GM23248 (cell line): ENCODE data around the gene ACVR2B. TPM values are rescaled to one million over a fixed set of nuclear protein-coding genes. Genes with fewer than 3 reads are reported as not detected.
"Not testable (repeated sequence)": the region's sequence is repeated elsewhere in the genome, so short reads cannot be mapped to it uniquely, and the experiment has no call there.

Experiments
- DNase-seq: peaks from one replicate; pipeline ENCODE4 v3.0.0-alpha.2; 2015
- H2AFZ ChIP-seq: fragments of 200-600 bp; sonication (generic); 2 replicates; pipeline ENCODE4 v1.6.1; 2016; ENCODE audit warnings: antibody characterized with exemption
- H3F3A ChIP-seq: fragments of 200-600 bp; sonication (generic); 2 replicates; pipeline ENCODE4 v1.6.1; 2016; ENCODE audit warnings: mild to moderate bottlenecking, antibody characterized with exemption, mixed run types; ENCODE audit not compliant: insufficient read depth
- H3K27ac ChIP-seq: fragments of 200-600 bp; sonication (generic); 2 replicates; pipeline ENCODE4 v1.5.1; 2016; ENCODE audit warnings: mild to moderate bottlenecking
- H3K27me3 ChIP-seq: fragments of 200-600 bp; sonication (generic); replicated peaks from 2 replicates; pipeline ENCODE4 v1.6.1; 2016; ENCODE audit warnings: mild to moderate bottlenecking; ENCODE audit not compliant: insufficient read depth
- H3K36me3 ChIP-seq: fragments of 200-600 bp; sonication (generic); 2 replicates; pipeline ENCODE4 v1.6.1; 2016; ENCODE audit warnings: low read depth, mild to moderate bottlenecking
- H3K4me1 ChIP-seq: fragments of 200-600 bp; sonication (generic); 2 replicates; pipeline ENCODE4 v1.6.1; 2016; ENCODE audit warnings: mild to moderate bottlenecking; ENCODE audit not compliant: insufficient read depth
- H3K4me2 ChIP-seq: fragments of 200-600 bp; sonication (generic); one replicate; pipeline ENCODE4 v1.6.1; 2016; ENCODE audit warnings: mild to moderate bottlenecking; ENCODE audit not compliant: unreplicated experiment
- H3K4me3 ChIP-seq: fragments of 200-600 bp; sonication (generic); 2 replicates; pipeline ENCODE4 v1.5.1; 2016; ENCODE audit warnings: mild to moderate bottlenecking
- H3K79me2 ChIP-seq: fragments of 200-600 bp; sonication (generic); 2 replicates; pipeline ENCODE4 v1.6.1; 2016; ENCODE audit warnings: mild to moderate bottlenecking; ENCODE audit not compliant: insufficient read depth
- H3K9ac ChIP-seq: fragments of 200-600 bp; sonication (generic); 2 replicates; pipeline ENCODE4 v1.6.1; 2016; ENCODE audit warnings: mild to moderate bottlenecking
- H3K9me2 ChIP-seq: fragments of 200-600 bp; sonication (generic); 2 replicates; pipeline ENCODE4 v1.6.1; 2016; ENCODE audit warnings: mixed run types, mild to moderate bottlenecking, moderate library complexity; ENCODE audit not compliant: insufficient read depth
- H3K9me3 ChIP-seq: fragments of 200-600 bp; sonication (generic); one replicate; pipeline ENCODE4 v1.6.1; 2017; ENCODE audit warnings: low read depth
- H4K20me1 ChIP-seq: fragments of 200-600 bp; sonication (generic); 2 replicates; pipeline ENCODE4 v1.6.0; 2016; ENCODE audit not compliant: insufficient read depth
- EZH2 ChIP-seq: fragments of 200-600 bp; sonication (generic); IDR thresholded peaks from 2 replicates; pipeline ENCODE4 v1.6.1; 2018; ENCODE audit warnings: antibody characterized with exemption, mild to moderate bottlenecking; ENCODE audit not compliant: insufficient read depth, poor library complexity, severe bottlenecking
- EZH2phosphoT487 ChIP-seq: fragments of 200-600 bp; sonication (generic); IDR thresholded peaks from 2 replicates; pipeline ENCODE4 v1.6.1; 2018; ENCODE audit warnings: antibody characterized with exemption, moderate library complexity, mild to moderate bottlenecking, low read depth; ENCODE audit not compliant: insufficient read depth
- WGBS, 2 experiments: methylation state at CpG; one replicate each; pipeline ENCODE4 v1.1.6; 2015 to 2017; ENCODE audit warnings: low lambda C conversion rate in 2 of 2, low coverage in 1 of 2; ENCODE audit errors: missing lambda C conversion rate in 2 of 2; 5-methylcytosine and 5-hydroxymethylcytosine counted together
- in situ Hi-C: fragments of 300-500 bp; cut with MboI; formaldehyde crosslinking; loops from 2 replicates; pipeline ENCODE4 v1.15.0; 2020
- polyA plus RNA-seq: library from polyadenylated mRNA; unstranded; fragments of >200 nt; fragmentation: Nextera tagmentation; extraction: Ambion mirVana; gene quantifications from 2 replicates; pipeline ENCODE4 v1.2.1, GENCODE V29; 2016
- total RNA-seq: library from RNA; depleted of rRNA; stranded (reverse); fragments of >200 nt; shearing (Covaris generic); gene quantifications from 2 replicates; pipeline ENCODE4 v1.2.3, GENCODE V29; 2014

Gene ACVR2B
- total and polyA plus RNA-seq, 2 experiments from 2014 or later, result 0.16 to 0.76 TPM

GRCh38 chr3:38421679-38422336, 31.9 kb upstream of the ACVR2B start:
- in situ Hi-C loops, result no loop called here
- no peak overlapping the region for H3K9ac ChIP-seq
- no peaks in the 10 kb centered on the region for H3K9me3 ChIP-seq
- no peaks in the 10 kb centered on the region for H3K9me2 ChIP-seq
- 83 to 85% methylated on average over 7 of the region's 7 CpGs for WGBS, 2 experiments
- no peak overlapping the region for H3K4me2 ChIP-seq
- H2AFZ ChIP-seq, result no peak overlapping the region
- TF ChIP-seq EZH2 (no peak), EZH2phosphoT487 (no peak)
- no peaks in the 10 kb centered on the region for H4K20me1 ChIP-seq
- no peaks in the 10 kb centered on the region for H3K27me3 ChIP-seq
- H3K79me2 ChIP-seq, result no peaks in the 10 kb centered on the region
- H3K4me1 ChIP-seq, result no peaks in the 10 kb centered on the region
- no peak for DNase-seq
- H3K36me3 ChIP-seq, result no peaks in the 10 kb centered on the region
- no peak overlapping the region for H3K4me3 ChIP-seq
- H3F3A ChIP-seq, result no peaks in the 10 kb centered on the region
- H3K27ac ChIP-seq, result no peak overlapping the region

- not testable (repeated sequence) for H3K9ac ChIP-seq
These were observed 26.8 kb upstream of the ACVR2B start for GRCh38 chr3:38426798-38427426.

DNA sequence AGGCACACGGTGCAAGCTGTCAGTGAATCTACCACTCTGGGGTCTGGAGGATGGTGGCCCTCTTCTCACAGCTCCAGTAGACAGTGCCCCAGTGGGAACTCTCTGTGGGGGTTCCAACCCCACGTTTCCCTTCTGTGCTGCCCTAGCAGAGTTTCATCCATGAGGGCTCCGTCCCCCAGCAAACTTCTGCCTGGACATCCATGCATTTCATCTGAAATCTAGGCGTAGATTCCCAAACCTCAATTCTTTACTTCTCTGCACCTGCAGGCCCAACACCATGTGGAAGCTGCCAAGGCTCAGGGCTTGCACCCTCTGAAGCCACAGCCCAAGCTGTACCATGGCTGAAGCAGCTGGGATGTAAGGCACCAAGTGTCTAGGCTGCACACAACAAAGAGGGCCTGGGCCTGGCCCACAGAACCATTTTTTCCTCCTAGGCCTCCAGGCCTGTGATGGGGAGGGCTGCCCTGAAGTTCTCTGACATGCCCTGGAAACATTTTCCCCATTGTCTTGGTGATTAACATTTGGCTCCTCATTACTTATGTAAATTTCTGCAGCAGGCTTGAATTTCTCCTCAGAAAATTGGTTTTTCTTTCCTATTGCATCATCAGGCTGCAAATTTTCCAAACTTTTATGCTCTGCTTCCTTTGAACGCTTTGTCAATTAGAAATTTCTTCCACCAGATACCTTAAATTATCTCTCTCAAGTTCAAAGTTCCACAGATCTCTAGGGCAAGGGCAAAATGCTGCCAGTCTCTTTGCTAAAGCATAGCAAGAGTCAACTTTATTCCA, 20.6 kb upstream of the ACVR2B start:
- H3K79me2 ChIP-seq, H3K9me3 ChIP-seq, H3K9ac ChIP-seq, H3K27me3 ChIP-seq, DNase-seq, in situ Hi-C loops, H3F3A ChIP-seq, H3K4me1 ChIP-seq, H3K27ac ChIP-seq, H3K36me3 ChIP-seq, H2AFZ ChIP-seq, H4K20me1 ChIP-seq, H3K4me3 ChIP-seq, H3K9me2 ChIP-seq, H3K4me2 ChIP-seq: not testable (repeated sequence)
- 91 to 98% methylated on average over 5 of the region's 5 CpGs for WGBS, 2 experiments

More at GRCh38 chr3:38426798-38427426, 26.8 kb upstream of the ACVR2B start:
- H3K27ac ChIP-seq, H3K4me1 ChIP-seq, H4K20me1 ChIP-seq, H3K9me2 ChIP-seq, H3K27me3 ChIP-seq, H3K79me2 ChIP-seq, H3K36me3 ChIP-seq, H3K9me3 ChIP-seq, H3K4me2 ChIP-seq, H3K4me3 ChIP-seq, H2AFZ ChIP-seq, H3F3A ChIP-seq, in situ Hi-C loops, DNase-seq: not testable (repeated sequence)
- WGBS, 2 experiments, result 93% methylated on average over 6 of the region's 6 CpGs

GRCh38 chr3:38433661-38434060, 20.0 kb upstream of the ACVR2B start:
- H2AFZ ChIP-seq, H3K4me1 ChIP-seq, in situ Hi-C loops, H3K27me3 ChIP-seq, H3K27ac ChIP-seq, DNase-seq, H3K9me2 ChIP-seq, H3K9ac ChIP-seq, H4K20me1 ChIP-seq, H3K4me3 ChIP-seq, H3K4me2 ChIP-seq, H3K36me3 ChIP-seq, H3F3A ChIP-seq, H3K9me3 ChIP-seq, H3K79me2 ChIP-seq: not testable (repeated sequence)
- 61 to 71% methylated on average over 2 of the region's 2 CpGs for WGBS, 2 experiments

- H3F3A ChIP-seq, H3K79me2 ChIP-seq, H3K9me2 ChIP-seq, H2AFZ ChIP-seq, H3K9me3 ChIP-seq, H3K36me3 ChIP-seq, in situ Hi-C loops, H3K4me3 ChIP-seq, H3K27ac ChIP-seq, H4K20me1 ChIP-seq, H3K4me1 ChIP-seq, H3K4me2 ChIP-seq, H3K9ac ChIP-seq, H3K27me3 ChIP-seq: not testable (repeated sequence)
- WGBS, 2 experiments, result 73 to 78% methylated on average over 5 of the region's 5 CpGs
- peak; percentile 46 for DNase-seq
These were observed 15.1 kb upstream of the ACVR2B start for GRCh38 chr3:38438436-38439069.

GRCh38 chr3:38443205-38443604, 10.5 kb upstream of the ACVR2B start:
- in situ Hi-C loops, H3K27me3 ChIP-seq, H2AFZ ChIP-seq, H3K4me2 ChIP-seq, H3K27ac ChIP-seq, H3K9me3 ChIP-seq, H3K79me2 ChIP-seq, H4K20me1 ChIP-seq, H3F3A ChIP-seq, H3K4me3 ChIP-seq, H3K4me1 ChIP-seq, H3K36me3 ChIP-seq, H3K9me2 ChIP-seq, DNase-seq, H3K9ac ChIP-seq: not testable (repeated sequence)
- WGBS, 2 experiments, result 46 to 50% methylated on average over 4 of the region's 4 CpGs
